ENCODE results near the gene SLC35E3.

Gene SLC35E3

DNA sequence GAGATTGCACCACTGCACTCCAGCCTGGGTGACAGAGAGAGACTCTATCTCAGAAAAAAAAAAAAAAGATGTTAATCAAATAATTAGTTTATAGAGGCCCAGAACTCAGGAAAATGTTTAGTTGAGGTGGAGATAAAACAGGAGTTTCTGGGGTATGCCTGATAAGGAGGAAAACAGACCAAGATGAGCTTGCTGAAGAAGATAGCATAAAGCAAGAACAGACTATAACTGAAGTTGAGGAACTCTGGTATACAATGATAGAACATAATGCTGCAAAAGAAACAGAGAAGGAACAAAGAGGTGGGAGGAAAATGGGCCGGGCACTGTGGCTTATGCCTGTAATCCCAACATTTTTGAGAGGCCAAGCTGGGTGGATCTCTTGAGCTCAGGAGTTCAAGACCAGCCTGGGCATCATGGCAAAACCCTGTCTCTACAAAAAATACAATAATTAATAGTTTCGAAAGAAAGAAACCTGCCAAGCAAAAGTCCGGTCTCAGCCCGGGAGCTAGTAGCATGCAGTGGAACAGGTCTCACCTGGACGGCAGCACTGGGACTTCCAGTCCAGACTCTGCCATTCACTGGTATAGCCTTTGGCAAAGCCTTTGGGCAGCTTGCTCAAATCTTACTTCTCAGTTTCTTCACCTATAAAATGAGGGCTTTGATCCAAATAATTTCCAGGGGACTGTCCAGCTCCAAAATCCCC, 25.4 kb downstream of the SLC35E3 start:
- FAIRE-seq, result no peak

DNA sequence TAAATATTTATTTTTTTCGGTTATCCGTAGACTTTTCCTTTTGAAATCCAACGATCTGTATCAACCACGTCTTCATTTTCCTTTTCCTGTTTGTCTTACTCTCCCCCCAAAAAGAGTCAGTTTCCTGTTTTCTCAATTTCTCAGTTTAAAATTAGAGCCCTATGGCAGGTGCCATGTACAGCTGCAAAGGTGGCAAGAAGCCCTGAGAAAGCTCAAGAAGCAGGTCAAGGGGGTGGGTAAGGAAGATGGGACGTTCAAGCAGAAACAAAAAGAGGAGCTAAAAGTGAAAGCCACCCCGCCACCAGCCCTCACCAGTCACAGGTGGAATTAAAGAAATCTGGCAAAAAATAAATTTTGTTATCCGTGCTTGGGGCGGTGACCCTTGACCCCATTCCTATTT, 26.7 kb downstream of the SLC35E3 start:
- no peak for FAIRE-seq

DNA sequence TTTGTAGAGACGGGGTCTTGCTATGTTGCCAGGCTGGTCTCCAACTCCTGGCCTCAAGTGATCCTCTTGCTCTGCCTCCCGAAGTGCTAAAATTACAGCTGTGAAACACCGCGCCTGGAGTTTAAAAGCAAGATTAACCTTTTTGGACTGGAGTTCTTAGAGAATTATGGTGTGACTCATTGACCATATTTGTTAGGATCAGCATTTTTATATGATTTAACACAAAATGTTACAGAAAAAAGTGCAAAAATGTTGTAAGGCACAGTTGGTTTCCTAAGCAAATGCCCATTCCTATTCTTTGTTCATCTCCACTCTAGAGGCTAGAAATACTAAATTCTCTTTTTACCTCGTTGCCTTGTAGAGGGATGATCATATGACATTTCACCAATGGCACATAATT, 27.6 kb downstream of the SLC35E3 start:
- FAIRE-seq, result no peak

DNA sequence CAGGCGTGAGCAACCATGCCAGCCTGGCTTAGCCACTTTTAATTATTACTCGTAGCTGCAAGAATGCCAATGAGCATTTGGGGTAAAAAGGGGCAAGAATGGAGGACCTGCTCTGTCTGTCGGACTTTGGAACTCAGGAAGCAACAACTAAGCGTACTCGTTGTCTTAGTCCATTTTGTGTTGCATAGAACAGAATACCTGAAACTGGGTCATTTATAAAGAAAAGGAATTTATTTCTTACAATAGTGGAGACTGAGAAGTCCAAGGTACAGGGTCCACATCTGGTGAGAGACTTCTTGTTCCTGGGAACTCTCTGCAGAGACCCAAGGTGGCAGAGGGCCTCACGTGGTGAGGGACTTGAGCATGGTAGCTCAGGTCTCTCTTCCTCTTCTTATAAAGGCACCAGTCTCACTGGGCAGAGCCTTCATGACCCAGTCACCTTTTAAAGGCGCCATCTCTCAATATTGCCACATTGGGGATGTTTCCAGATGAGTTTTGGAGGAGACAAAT, 29.2 kb downstream of the SLC35E3 start:
- FAIRE-seq, result no peak

DNA sequence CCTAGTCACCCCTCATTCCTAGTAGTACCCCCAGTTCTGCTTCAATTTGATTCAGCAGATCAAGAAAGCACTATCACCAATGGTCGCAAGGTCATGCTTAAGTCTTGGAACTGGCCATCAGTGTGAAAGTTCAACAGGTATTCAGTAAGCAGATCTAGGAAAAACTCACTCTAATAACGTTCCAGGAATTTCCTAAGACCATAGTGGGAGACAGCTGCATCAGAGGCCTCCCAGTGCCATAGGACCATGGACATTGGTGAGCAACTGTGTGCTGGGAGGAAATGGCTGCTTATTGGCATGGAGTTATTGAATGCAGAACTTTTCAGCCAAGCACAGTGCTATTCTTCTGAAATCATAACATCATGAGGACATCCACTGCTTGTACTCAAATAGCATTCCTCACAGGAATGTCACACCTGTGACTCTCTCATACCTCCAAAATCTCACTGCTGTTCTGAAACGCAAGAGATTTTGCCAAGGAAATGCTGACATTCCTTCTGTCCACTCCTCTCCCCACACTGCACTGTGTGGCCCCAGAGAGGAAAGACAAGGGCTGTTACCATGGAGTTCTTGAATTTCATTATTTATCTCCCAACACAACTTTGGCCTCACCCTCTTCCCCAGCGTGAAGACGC, 31.1 kb downstream of the SLC35E3 start:
- no peak for FAIRE-seq

DNA sequence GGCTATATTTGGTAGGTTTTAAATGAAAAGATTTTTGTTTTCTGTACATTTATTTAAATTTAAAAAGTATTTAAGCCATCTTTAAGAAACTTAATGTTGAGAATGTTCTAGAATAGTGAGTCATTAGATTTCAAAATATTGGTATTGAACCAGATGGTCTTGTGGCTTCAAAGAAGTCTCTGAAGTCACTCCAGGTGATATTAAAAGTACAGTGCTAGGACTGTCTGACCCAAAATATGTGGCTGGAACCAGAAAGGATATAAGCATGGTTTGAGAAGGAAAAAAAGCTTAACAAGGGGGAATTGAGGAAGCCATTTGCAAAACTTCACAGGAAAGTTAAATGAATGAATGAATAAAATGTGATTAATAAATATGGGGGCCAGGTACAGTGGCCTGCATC, 33.3 kb downstream of the SLC35E3 start:
- FAIRE-seq, result no peak

DNA sequence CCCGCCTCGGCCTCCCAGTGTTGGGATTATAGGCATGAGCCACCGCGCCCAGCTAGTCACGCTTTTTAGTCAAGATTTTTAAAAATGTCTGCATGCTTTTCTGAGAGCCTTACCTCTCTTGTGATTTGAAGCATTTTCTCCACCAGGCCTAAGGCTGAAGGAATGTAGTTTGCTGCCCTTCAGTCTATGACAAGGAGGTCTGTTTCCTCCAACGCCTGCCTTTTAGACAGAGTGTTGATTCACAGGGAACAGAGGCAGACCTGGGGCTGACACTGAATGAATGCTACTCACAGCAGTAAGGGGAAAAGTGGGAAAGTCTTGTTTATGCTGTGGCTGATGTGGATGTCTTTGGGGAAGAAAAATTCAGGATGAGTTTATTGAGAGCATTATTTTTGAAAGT, 34.8 kb downstream of the SLC35E3 start:
- FAIRE-seq, result no peak

DNA sequence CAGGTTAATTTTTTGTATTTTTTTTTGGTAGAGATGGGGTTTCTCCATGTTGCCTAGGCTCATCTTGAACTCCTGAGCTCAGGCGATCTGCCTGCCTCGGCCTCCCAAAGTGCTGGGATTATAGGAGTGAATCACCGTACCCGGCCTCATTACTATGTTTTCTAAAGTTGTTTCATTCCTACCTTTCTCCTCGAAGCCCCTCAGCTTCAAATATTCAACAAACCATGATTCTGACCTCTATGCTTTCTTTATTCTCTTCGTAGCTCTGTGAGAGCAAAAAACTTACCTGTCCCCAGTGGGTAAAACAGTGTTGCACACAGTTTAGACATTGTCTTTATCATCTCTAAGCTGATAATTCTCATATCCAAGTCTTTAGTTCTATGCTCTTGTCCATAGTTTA, 35.8 kb downstream of the SLC35E3 start:
- no peak for FAIRE-seq

DNA sequence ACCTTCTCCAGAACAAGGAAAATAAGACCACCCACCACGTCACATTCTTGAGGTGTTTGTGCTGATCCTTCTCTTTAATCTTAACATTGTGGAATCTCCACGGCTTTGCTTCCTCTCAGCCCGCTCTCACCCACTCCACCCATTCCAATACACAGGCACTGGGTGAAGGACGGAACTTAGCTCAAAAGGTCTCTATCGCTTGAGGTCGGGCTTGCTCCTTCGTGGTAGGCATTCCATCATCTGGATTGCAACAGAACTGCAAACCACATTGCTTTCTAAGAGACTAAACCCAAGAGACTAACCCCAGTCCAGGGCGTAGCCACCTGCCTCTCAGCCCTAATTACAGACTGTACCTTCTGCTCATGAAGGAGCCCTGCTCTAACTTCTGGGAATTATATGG, 38.0 kb downstream of the SLC35E3 start:
- FAIRE-seq, result no peak

DNA sequence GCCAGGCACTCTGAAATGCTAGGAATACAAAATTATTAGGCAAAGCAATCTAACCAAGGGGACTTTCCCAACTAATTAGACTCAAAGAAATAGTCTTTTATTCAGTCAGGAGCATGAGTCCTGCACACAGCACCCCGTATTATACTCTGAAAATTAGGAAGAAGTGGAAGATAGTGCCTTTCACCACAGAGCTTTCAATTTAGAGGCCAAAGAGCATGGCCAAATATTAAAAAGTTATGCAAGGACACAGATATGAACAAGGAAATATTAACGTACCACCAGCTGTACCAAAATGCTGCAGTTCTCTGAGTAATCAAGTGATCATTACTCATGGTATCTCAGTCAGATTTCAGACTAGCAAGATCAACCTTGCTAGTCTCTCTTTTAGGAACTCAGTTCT, 39.4 kb downstream of the SLC35E3 start:
- FAIRE-seq, result no peak

DNA sequence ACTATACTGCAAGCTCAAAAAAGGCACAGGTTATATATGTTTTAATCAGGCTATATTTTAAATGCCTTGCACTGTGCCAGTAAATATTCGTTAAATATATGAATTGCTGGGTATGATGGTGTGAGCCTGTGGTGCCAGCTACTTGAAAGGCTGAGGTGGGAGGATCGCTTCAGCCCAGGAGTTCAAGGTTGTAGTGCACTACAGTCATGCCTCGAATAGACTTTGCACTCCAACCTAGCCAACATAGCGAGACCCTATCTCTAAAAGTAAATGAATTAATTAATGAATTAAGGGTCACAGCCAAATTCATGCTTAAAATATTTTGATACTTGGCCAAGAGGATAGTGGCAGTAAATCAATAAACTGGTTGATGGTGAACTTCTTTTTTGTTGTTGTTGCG, 39.8 kb downstream of the SLC35E3 start:
- no peak for FAIRE-seq

DNA sequence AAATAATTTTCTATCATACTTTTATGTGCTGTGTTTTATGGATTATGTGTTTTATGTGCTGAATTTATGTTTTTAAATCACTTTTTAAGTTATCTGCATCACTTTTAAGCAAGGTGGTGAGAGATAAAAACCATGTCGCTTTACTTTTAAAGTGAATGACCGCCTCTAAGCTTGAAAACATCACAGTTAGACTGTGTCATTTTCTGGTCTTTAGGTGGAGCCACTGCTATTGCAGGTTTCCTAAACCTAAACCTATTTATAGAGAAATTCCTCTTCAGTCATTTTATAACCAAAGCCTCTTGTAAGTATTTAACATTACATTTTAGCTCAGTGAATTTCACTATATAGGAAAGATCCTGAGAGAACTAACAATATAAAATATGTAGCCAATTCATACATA, 41.0 kb downstream of the SLC35E3 start:
- no peak for FAIRE-seq

DNA sequence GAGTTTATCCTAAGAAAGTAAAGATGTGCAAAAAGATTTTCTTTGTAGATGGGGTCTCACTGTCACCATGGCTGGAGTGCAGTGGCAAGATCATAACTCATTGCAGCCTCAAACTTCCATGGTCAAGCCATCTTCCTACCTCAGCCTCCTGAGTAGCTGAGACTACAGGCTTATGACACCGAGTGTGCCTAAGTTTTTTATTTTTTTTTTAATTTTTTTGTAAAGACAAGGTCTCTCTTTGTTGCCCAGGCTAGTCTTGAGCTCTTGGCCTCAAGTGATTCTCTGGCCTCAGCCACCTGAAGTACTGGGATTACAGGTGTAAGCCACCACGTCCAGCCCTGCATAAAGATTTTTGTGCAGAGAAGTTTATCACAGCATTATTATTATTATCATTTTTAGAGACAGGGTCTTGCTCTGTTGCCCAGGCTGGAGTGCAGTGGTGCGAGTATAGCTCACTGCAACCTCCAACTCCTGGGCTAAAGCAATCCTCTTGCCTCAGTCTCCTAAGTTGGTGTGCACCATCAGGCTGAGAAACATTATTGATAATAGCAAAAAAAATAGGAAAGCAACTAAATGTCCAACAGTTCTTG, 42.7 kb downstream of the SLC35E3 start:
- FAIRE-seq, result no peak

DNA sequence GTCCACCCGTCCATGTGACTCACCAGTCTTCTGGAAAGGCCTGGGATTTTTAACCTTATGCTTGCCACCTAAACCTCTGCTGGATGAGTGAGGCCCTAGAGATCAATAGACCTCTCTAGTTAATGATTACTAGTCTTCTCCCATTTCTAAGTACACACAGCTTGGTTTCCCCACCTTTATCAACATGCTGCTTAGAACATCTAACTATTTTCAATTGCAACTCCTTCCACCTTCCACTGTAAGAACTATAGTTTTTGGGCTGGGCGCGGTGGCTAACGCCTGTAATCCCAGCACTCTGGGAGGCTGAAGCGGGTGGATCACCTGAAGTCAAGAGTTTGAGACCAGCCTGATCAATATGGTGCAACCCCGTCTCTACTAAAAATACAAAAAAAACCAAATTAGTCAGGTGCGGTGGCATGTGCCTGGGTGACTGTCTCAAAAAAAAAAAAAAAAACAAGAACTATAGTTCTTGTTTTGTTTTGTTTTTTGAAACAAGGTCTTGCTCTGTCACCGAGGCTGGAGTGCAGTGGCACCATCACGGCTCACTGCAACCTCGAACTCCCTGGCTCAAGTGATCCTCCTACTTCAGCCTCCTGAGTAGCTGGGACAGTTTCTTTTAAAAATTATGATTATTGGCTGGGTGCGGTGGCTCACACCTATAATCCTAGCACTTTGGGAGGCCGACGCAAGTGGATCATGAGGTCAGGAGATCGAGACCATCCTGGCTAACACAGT, 43.3 kb downstream of the SLC35E3 start:
- no peak for FAIRE-seq

DNA sequence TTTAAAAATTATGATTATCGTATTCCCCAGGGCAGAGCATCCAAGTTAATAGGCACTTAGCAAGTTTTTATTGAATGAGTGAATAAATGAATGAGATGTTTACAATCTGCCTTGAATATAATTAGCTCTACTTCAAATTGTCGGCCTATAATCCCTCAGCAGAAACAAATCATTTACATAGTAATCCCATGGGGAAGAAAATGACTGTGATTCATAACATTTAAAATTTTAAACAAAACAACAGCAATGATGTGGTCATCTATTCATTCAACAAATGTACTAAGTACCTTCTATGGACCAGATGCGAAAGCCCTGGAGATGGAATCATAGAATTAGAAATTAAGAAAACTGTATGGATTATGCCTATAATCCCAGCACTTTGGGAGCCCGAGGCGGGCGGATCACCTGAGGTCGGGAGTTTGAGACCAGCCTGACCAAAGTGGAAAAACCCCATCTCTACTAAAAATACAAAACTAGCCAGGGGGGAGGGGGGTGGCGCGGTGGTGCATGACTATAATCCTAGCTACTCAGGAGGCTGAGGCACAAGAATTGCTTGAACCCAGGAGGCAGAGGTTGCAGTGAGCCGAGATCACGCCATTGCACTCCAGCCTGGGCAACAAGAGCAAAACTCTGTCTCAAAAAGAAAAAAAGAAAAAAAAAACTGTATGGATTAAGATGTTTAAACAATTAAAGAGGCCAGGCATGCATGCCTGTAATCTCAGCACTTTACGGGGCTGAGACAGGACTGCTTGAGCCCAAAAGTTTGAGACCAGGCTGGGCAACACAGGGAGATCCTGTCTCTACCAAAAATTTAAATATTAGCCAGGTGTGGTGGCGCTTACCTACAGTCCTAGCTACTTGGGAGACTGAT, 44.3 kb downstream of the SLC35E3 start:
- no peak for FAIRE-seq

DNA sequence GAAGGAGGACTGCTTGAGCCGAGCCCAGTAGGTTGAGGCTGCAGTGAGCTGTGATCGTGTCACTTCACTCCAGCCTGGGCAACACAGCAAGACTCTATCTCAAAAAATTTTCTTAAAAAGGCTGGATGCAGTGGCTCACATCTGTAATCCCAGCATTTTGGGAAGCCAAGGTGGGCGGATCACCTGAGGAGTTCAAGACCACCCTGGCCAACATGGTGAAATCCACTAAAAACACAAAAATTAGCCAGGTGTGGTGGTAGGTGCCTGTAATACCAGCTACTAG, 44.9 kb downstream of the SLC35E3 start:
- FAIRE-seq, result no peak

DNA sequence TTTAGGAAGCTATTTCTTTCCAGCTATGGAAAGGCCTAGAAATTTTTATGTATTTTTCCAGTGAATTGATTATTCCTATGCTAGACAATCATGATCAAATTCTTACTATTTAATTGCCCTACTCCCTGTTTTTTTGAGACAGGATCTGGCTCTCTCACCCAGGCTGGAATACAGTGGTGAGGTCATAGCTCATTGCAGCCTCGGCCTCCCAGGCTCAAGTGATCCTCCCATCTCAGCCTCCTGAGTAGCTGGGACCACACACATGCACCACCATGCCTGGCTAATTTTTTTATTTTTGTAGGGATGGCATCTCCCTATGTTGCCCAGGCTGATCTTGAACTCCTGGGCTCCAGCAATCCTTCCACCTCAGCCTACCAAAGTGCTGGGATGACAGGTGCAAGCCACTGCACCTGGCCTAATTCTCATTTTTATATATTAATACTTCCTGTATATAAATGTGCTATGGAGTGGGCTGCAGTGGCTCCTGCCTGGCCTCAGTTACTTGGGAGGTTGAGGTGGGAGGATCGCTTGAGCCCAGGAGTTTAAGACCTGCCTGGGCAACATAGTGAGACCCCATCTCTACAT, 46.0 kb downstream of the SLC35E3 start:
- FAIRE-seq, result no peak

DNA sequence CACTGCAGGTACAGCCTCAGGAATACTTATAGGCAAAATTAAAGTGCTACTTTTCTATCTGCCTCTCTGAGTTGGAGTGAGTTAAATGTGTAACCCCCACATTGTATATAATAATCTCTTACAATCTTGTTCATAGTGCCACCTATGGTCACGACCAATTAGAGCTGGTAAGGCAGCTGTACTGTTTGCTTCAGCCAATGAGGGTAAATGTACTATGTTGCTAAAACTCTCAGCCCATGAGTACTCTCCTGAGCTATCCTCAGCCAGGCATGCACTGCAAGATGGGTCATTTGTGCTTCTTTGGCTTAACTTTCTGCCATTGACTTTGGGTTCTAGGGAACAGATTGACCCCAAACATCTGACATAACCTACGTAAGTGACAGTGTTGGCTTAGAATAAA, 47.0 kb downstream of the SLC35E3 start:
- no peak for FAIRE-seq

DNA sequence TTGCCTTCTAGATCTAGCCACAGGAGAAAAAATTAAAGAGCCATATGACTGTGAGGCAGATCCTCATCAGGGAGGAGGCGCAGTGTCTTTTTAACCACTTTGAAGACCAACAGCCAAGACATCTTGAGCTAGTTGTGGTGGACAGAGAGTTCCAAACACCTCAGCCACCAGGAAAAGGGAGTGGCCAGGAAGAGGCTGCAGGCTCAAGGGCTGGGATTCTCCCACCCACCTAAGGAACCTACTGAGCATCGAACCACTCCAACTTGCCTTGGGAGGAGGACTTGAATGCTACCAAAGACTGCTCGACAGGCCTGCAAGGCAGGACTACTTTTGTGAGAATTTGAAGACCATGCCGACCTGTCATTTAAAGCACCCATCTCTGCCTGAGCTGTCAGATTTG, 47.5 kb downstream of the SLC35E3 start:
- no peak for FAIRE-seq

DNA sequence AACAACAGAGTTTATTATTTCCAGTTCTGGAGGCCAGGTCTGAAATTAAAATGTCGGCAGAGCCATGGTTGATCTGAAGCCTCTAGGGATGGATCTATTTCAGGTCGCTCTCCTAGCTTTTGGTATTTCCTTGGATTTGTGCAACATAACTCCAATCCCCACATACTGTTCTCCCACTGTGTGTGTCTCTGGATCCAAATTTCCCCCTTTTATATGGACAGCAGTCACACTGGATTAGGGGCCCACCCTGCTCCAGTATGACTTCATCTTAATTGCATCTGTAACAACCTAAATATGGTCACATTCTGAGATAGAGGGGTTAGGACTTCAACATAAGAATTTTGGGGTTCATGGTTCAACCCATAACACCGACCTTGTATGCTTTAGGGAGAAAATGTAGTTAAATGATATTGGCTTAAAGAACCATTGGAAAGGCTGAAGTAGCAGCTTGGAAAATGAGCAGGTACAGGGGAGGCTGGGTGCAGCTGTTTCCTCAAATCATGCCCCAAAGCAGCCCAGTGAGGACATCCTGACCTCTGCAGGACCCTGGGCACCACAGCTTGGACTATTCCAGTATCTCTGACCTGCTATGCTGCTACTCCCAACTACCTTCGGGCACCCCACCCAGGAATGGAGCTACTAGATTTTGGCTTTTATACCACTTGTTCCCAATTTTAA, 48.1 kb downstream of the SLC35E3 start:
- no peak for FAIRE-seq

DNA sequence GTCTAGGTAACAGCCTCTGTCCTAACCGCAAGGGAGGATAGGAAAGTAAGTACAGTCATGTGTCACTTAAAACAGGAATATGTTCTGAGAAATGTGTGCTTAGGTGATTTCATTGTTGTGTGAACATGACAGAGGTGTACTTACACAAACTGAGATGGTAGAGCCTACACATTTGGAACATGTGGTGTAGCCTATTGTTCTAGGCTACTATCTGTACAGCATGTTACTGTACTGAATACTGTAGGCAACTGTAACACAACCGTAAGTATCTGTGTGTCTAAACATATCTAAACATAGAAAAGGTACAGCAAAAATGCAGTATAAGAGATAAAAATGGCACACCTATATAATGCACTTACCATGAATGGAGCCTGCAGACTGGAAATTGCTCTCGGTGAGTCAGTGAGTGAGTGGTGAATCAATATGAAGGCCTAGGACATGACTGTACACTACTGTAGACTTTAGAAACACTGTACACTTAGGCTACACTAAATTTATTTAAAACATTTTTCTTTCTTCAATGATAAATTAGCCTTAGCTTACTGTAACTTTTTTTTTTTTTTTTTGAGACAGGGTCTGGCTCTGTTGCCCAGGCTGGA, 48.8 kb downstream of the SLC35E3 start:
- no peak for FAIRE-seq

Measured in endometrium (tissue), 2 donors.